Measurements from ENCODE around the gene RASA3.

The RASA3 gene

GRCh38 chr13:114069376-114070097 lies 62.9 kb downstream of the RASA3 start:
- DNase-seq (ENCODE audit: low read depth in 2 of 2, low spot score in 1 of 2), result no peak

- DNase-seq (ENCODE audit: low read depth in 2 of 2, low spot score in 1 of 2), result no peak
These were observed 63.6 kb downstream of the RASA3 start for GRCh38 chr13:114068656-114069318.

GRCh38 chr13:114067886-114068651 lies 64.4 kb downstream of the RASA3 start:
- DNase-seq (ENCODE audit: low read depth in 2 of 2, low spot score in 1 of 2), result no peak

- DNase-seq (ENCODE audit: low read depth in 2 of 2, low spot score in 1 of 2), result no peak
These were observed 65.0 kb downstream of the RASA3 start for GRCh38 chr13:114067381-114067885.

- DNase-seq (ENCODE audit: low read depth in 2 of 2, low spot score in 1 of 2), result no peak
These were observed 65.5 kb downstream of the RASA3 start for GRCh38 chr13:114066956-114067355.

- no peak for DNase-seq (ENCODE audit: low read depth in 2 of 2, low spot score in 1 of 2)
These were observed 66.3 kb downstream of the RASA3 start for GRCh38 chr13:114065926-114066774.

- DNase-seq (ENCODE audit: low read depth in 2 of 2, low spot score in 1 of 2), result peak; percentile 41 to 51
These were observed 67.1 kb downstream of the RASA3 start for GRCh38 chr13:114065141-114065925.

- DNase-seq (ENCODE audit: low read depth in 2 of 2, low spot score in 1 of 2), result no peak
These were observed 67.8 kb downstream of the RASA3 start for GRCh38 chr13:114064450-114065140.

GRCh38 chr13:114063545-114064449 lies 68.6 kb downstream of the RASA3 start:
- DNase-seq (ENCODE audit: low read depth in 2 of 2, low spot score in 1 of 2), result no peak

- no peak for DNase-seq (ENCODE audit: low read depth in 2 of 2, low spot score in 1 of 2)
These were observed 69.7 kb downstream of the RASA3 start for GRCh38 chr13:114062754-114063153.

- no peak for DNase-seq (ENCODE audit: low read depth in 2 of 2, low spot score in 1 of 2)
These were observed 70.1 kb downstream of the RASA3 start for GRCh38 chr13:114062341-114062740.

GRCh38 chr13:114061744-114062143 lies 70.7 kb downstream of the RASA3 start:
- DNase-seq (ENCODE audit: low read depth in 2 of 2, low spot score in 1 of 2), result no peak

GRCh38 chr13:114061047-114061446 lies 71.4 kb downstream of the RASA3 start:
- DNase-seq (ENCODE audit: low read depth in 2 of 2, low spot score in 1 of 2), result no peak

- DNase-seq (ENCODE audit: low read depth in 2 of 2, low spot score in 1 of 2), result no peak
These were observed 72.2 kb downstream of the RASA3 start for GRCh38 chr13:114059946-114060860.

GRCh38 chr13:114059428-114059827 lies 73.0 kb downstream of the RASA3 start:
- DNase-seq (ENCODE audit: low read depth in 2 of 2, low spot score in 1 of 2), result no peak

- DNase-seq (ENCODE audit: low read depth in 2 of 2, low spot score in 1 of 2), result no peak
These were observed 74.2 kb downstream of the RASA3 start for GRCh38 chr13:114058051-114058867.
